K562 (cell line): Measurements from ENCODE around the gene TANGO6. TPM values are rescaled to one million over a fixed set of nuclear protein-coding genes. Genes with fewer than 3 reads are reported as not detected.
A peak's percentile ranks its signal among the peaks of the same experiment; 100 is the strongest.

Experiments
- ATAC-seq: fragments of 200-7000 bp; cut with Tn5 transposase; 3 replicates; pipeline ENCODE4 v1.9.1; 2020; ENCODE audit warnings: moderate library complexity
- BruUV-seq: library from RNA; stranded (reverse); fragments of 400-500 nt; replicated peaks from 2 replicates; lab custom pipeline; 2021; lab: Mats Ljungman, UMichigan
- CTCF ChIA-PET: fragments of 300-600 bp; formaldehyde crosslinking; extraction: SDS; loops from one replicate; lab custom pipeline; 2021; ENCODE audit warnings: low intra/inter-chr PET ratio; lab: Yijun Ruan, JAX
- POLR2A ChIA-PET: fragments of 300-600, 350-650 bp; sonication (Branson Sonifier 250); formaldehyde crosslinking; extraction: SDS; loops from one replicate; lab custom pipeline; 2021; ENCODE audit warnings: antibody characterized with exemption, inconsistent platforms; lab: Yijun Ruan, JAX
- DNase-seq, 4 experiments: peaks; one replicate each; pipeline versions ENCODE4 v3.0.0 to v3.0.0-alpha.2; 2011 to 2018; ENCODE audit warnings: low spot score in 3 of 4, mixed read lengths in 3 of 4; ENCODE audit errors: extremely low read depth in 1 of 4
- FAIRE-seq: peaks from 2 replicates; lab custom pipeline; 2011; peaks lifted over from hg19 to GRCh38; lab: Jason Lieb, UNC
- H2AFZ ChIP-seq: 2 replicates; pipeline ENCODE4 v1.6.0; 2011; ENCODE audit warnings: low read depth, low read length, control low read depth, inconsistent platforms
- H3K27ac ChIP-seq: fragments of 200-600 bp; 3 replicates; pipeline ENCODE4 v1.8.0; 2011; ENCODE audit warnings: low read depth, mild to moderate bottlenecking, control low read depth, inconsistent platforms, low read length, moderate library complexity, mixed read lengths; ENCODE audit errors: extremely low read depth
- H3K27me3 ChIP-seq, 2 experiments: fragments of 300-600 bp in 1 of 2; 2 replicates in 1 of 2; 3 replicates in 1 of 2; pipeline versions ENCODE4 v1.6.0 to v1.8.0; 2011; ENCODE audit warnings: inconsistent platforms in 2 of 2, low read length in 2 of 2, mild to moderate bottlenecking in 1 of 2, mixed read lengths in 1 of 2, moderate library complexity in 1 of 2; ENCODE audit not compliant: control insufficient read depth in 2 of 2, insufficient read depth in 2 of 2
- H3K36me3 ChIP-seq: fragments of 300-600 bp; 3 replicates; pipeline ENCODE4 v1.8.0; 2011; ENCODE audit warnings: mild to moderate bottlenecking, low read length, inconsistent platforms; ENCODE audit not compliant: control insufficient read depth, insufficient read depth
- H3K4me1 ChIP-seq, 2 experiments: fragments of 200-600 bp in 1 of 2; replicated peaks in 1 of 2; 2 replicates in 1 of 2; 3 replicates in 1 of 2; pipeline versions ENCODE4 v1.5.1 to v1.8.0; 2011; ENCODE audit warnings: inconsistent platforms in 2 of 2, low read length in 2 of 2, mild to moderate bottlenecking in 1 of 2, mixed read lengths in 1 of 2, moderate library complexity in 1 of 2; ENCODE audit not compliant: control insufficient read depth in 2 of 2, insufficient read depth in 2 of 2
- H3K4me2 ChIP-seq: 2 replicates; pipeline ENCODE4 v1.6.1; 2011; ENCODE audit warnings: low read length, control low read depth, inconsistent platforms, mixed read lengths; ENCODE audit not compliant: insufficient read depth
- H3K4me3 ChIP-seq: fragments of 200-600 bp; sonication (generic), shearing (Covaris generic); 2 replicates; pipeline ENCODE4 v1.5.1; 2016; ENCODE audit warnings: control low read depth, inconsistent platforms
- H3K79me2 ChIP-seq: fragments of 200-600 bp; 3 replicates; pipeline ENCODE4 v1.8.0; 2011; ENCODE audit warnings: low read length, inconsistent platforms; ENCODE audit not compliant: control insufficient read depth, insufficient read depth
- H3K9ac ChIP-seq, 2 experiments: 2 replicates each; pipeline versions ENCODE4 v1.6.0 to v1.6.1; 2011; ENCODE audit warnings: low read depth in 2 of 2, low read length in 2 of 2, control low read depth in 1 of 2, inconsistent platforms in 1 of 2, mild to moderate bottlenecking in 1 of 2, mixed read lengths in 1 of 2; ENCODE audit not compliant: insufficient read depth in 1 of 2
- H3K9me1 ChIP-seq: one replicate; pipeline ENCODE4 v1.6.0; 2011; ENCODE audit warnings: inconsistent platforms, mild to moderate bottlenecking, low read length, moderate library complexity; ENCODE audit not compliant: control insufficient read depth, insufficient read depth
- H3K9me3 ChIP-seq: replicated peaks from 2 replicates; pipeline ENCODE4 v1.5.1; 2011; ENCODE audit warnings: low read depth, low read length, inconsistent platforms; ENCODE audit not compliant: control insufficient read depth, insufficient read depth
- H4K20me1 ChIP-seq: replicated peaks from 2 replicates; pipeline ENCODE4 v1.6.1; 2011; ENCODE audit warnings: low read length, inconsistent platforms, mixed read lengths; ENCODE audit not compliant: control insufficient read depth, insufficient read depth
- CBFA2T2 ChIP-seq: fragments of 450-650 bp; conservative IDR thresholded peaks from 2 replicates; pipeline ENCODE4 v1.6.1; 2017; ENCODE audit warnings: mild to moderate bottlenecking
- CCAR2 ChIP-seq: fragments of 200-400 bp; formaldehyde crosslinking; IDR thresholded peaks from 2 replicates; pipeline ENCODE4 v1.6.1; 2017; ENCODE audit warnings: mild to moderate bottlenecking, low read depth, low read length
- KLF16 ChIP-seq: IDR thresholded peaks from 2 replicates; pipeline ENCODE4 v1.6.1; 2016; ENCODE audit warnings: antibody characterized with exemption
- LARP7 ChIP-seq: fragments of 450-650 bp; IDR thresholded peaks from 2 replicates; pipeline ENCODE4 v1.6.1; 2016
- MAX ChIP-seq: sonication (generic); formaldehyde crosslinking; IDR thresholded peaks from 2 replicates; pipeline ENCODE4 v1.9.0; 2022; ENCODE audit warnings: mild to moderate bottlenecking, missing genetic modification reagents
- MXI1 ChIP-seq: IDR thresholded peaks from 2 replicates; pipeline ENCODE4 v1.6.1; 2011; ENCODE audit warnings: low read depth, mild to moderate bottlenecking, improper control_type of control experiment, low read length
- RAD51 ChIP-seq: fragments of 450-650 bp; IDR thresholded peaks from 2 replicates; pipeline ENCODE4 v1.7.1; 2016; ENCODE audit warnings: low read depth, mild to moderate bottlenecking, borderline replicate concordance
- TCF3 ChIP-seq: sonication (generic); formaldehyde crosslinking; IDR thresholded peaks from 2 replicates; pipeline ENCODE4 v1.4.0; 2020; ENCODE audit warnings: mild to moderate bottlenecking, missing genetic modification reagents
- TFE3 ChIP-seq: fragments of 450-650 bp; formaldehyde crosslinking; IDR thresholded peaks from 2 replicates; pipeline ENCODE4 v1.4.0; 2020; ENCODE audit warnings: mild to moderate bottlenecking, mixed read lengths
- THRA ChIP-seq: fragments of 450-650 bp; IDR thresholded peaks from 2 replicates; pipeline ENCODE4 v1.6.1; 2017; ENCODE audit warnings: mild to moderate bottlenecking, moderate library complexity
- TOE1 ChIP-seq, 2 experiments: fragments of 450-650 bp in 1 of 2; sonication (generic) in 1 of 2; formaldehyde crosslinking in 1 of 2; IDR thresholded peaks; 2 replicates each; pipeline versions ENCODE4 v1.7.1 to v1.8.0; 2016 to 2022; ENCODE audit warnings: borderline replicate concordance in 2 of 2, mild to moderate bottlenecking in 2 of 2, antibody characterized with exemption in 1 of 2, inconsistent platforms in 1 of 2, low read depth in 1 of 2, missing genetic modification reagents in 1 of 2, moderate library complexity in 1 of 2
- USF2 ChIP-seq: sonication (generic); formaldehyde crosslinking; IDR thresholded peaks from 2 replicates; pipeline ENCODE4 v1.5.0; 2020; ENCODE audit warnings: missing genetic modification reagents
- ZBTB9 ChIP-seq: fragments of 450-650 bp; formaldehyde crosslinking; IDR thresholded peaks from 2 replicates; pipeline ENCODE4 v1.4.0; 2020; ENCODE audit warnings: mild to moderate bottlenecking, moderate library complexity
- ZFP1 ChIP-seq: fragments of 450-650 bp; formaldehyde crosslinking; IDR thresholded peaks from 2 replicates; pipeline ENCODE4 v1.4.0; 2020; ENCODE audit warnings: mild to moderate bottlenecking, mixed read lengths
- ZNF232 ChIP-seq: sonication (generic); formaldehyde crosslinking; IDR thresholded peaks from 2 replicates; pipeline ENCODE4 v1.8.0; 2022; ENCODE audit warnings: mild to moderate bottlenecking, missing genetic modification reagents
- ZNF263 ChIP-seq: sonication (generic); formaldehyde crosslinking; IDR thresholded peaks from 2 replicates; pipeline ENCODE4 v1.8.0; 2022; ENCODE audit warnings: mild to moderate bottlenecking, missing genetic modification reagents, borderline replicate concordance
- ZNF589 ChIP-seq: fragments of 200-800 bp; sonication (Bioruptor generic); IDR thresholded peaks from 2 replicates; pipeline ENCODE4 v1.6.1; 2016; ENCODE audit warnings: low read depth, missing genetic modification characterization, missing compliant biosample characterization
- ZNF785 ChIP-seq: fragments of 250-450 bp; sonication (Bioruptor Pico); IDR thresholded peaks from 2 replicates; pipeline ENCODE4 v1.4.0; 2020; ENCODE audit warnings: mild to moderate bottlenecking
- WGBS: fragments of 100-300 bp; shearing (Covaris generic); methylation state at CpG from one replicate; pipeline ENCODE4 v1.1.6; 2016; ENCODE audit warnings: low coverage, mixed read lengths; ENCODE audit not compliant: insufficient coverage; ENCODE audit errors: missing lambda C conversion rate; 5-methylcytosine and 5-hydroxymethylcytosine counted together
- in situ Hi-C: fragments of 300-500 bp; cut with MboI; formaldehyde crosslinking; loops from 4 replicates; pipeline ENCODE4 v1.15.0; 2018; ENCODE audit warnings: inconsistent platforms, mixed read lengths
- intact Hi-C: fragments of 100-400 bp; cut with micrococcal nuclease; formaldehyde crosslinking; loops from 2 replicates; pipeline ENCODE4 v1.14.2; 2022
- polyA plus RNA-seq, 8 experiments: library from polyadenylated mRNA; depleted of rRNA in 4 of 8; stranded (reverse) in 5 of 8; unstranded in 3 of 8; fragments of >200 nt; fragmentation: Nextera tagmentation in 2 of 8; fragmentation: Illumina TruSeq in 1 of 8; extraction: Ambion mirVana in 2 of 8; extraction: Trizol in 1 of 8; gene quantifications; 2 replicates each; pipeline versions ENCODE4 v1.2.1 to v1.2.3, GENCODE V29; 2011 to 2014; ENCODE audit warnings: inconsistent platforms in 1 of 8, missing spikeins in 1 of 8
- total RNA-seq, 7 experiments: library from RNA; depleted of rRNA in 6 of 7; stranded (reverse); fragments of >200 nt in 6 of 7; fragmentation: Illumina TruSeq in 2 of 7; extraction: Trizol in 2 of 7; gene quantifications; 2 replicates each; pipeline versions ENCODE4 v1.2.1 to v1.2.3, GENCODE V29; 2011 to 2021; ENCODE audit warnings: low replicate concordance in 1 of 7

TANGO6 gene
- total and polyA plus RNA-seq, 9 of the 15 experiments (the other 6 are each of a cell fraction or from before 2014, with no cell fraction given): 1.6 to 15.2 (median 9.6) TPM

GRCh38 chr16:68844211-68844564 is 857 bp downstream of the TANGO6 start:
- Histone ChIP-seq H3K36me3 (no peaks in the 10 kb centered on the region; the same call in 2 of the 3 replicates), H3K79me2 (peaks cover 13% of the 10 kb centered on the region; the same call in 2 of the 3 replicates), H3K9ac (peak overlapping the region; percentile 85 to 100; a peak in 3 of 4 replicates), H4K20me1 (no peaks in the 10 kb centered on the region), H3K4me2 (peak overlapping the region; percentile 93), H3K4me3 (peak overlapping the region; percentile 93), H3K27me3 (no peaks in the 10 kb centered on the region), H3K4me1 (peaks cover 3 to 5% of the 10 kb centered on the region in 2 experiments; a peak in 2 of 5 replicates), H3K27ac (peak overlapping the region; percentile 88), H3K9me1 (no peaks in the 10 kb centered on the region), H3K9me3 (no peaks in the 10 kb centered on the region), H2AFZ (peak overlapping the region; percentile 95)
- CTCF ChIA-PET: no interaction called here
- BruUV-seq: no TSS peak
- ATAC-seq (peak; percentile 17), DNase-seq (no peak), FAIRE-seq (peak; percentile 57)
- POLR2A ChIA-PET: interaction anchor here (0.6 to 1.0 kb wide), 2 partner anchors 15 to 111 kb away, joined by 3 to 4 read pairs; no protein-coding TSS in a partner anchor
- in situ Hi-C loops: no loop called here
- intact Hi-C loops: loop anchor here (10.0 kb wide), 2 partner anchors 141 to 461 kb away; no protein-coding TSS in a partner anchor
- WGBS: 5% methylated on average over 6 of the region's 6 CpGs
- TF ChIP-seq ZNF589 (no peak), ZNF785 (no peak), ZFP1 (CRISPR knock-in tag) (no peak), MAX (CRISPR knock-in tag) (no peak), USF2 (CRISPR knock-in tag) (peak; percentile 78), CBFA2T2 (peak; percentile 63), KLF16 (no peak), TFE3 (CRISPR knock-in tag) (peak; percentile 94), ZNF232 (CRISPR knock-in tag) (no peak), CCAR2 (no peak), LARP7 (no peak), TCF3 (CRISPR knock-in tag) (no peak), TOE1 (IDR thresholded peaks at IDR 0.05; ENCODE audit: borderline replicate concordance) (peak; percentile 93), TOE1 (CRISPR knock-in tag; IDR thresholded peaks at IDR 0.05; ENCODE audit: borderline replicate concordance, low read depth) (no peak), ZBTB9 (CRISPR knock-in tag) (no peak), MXI1 (no peak), ZNF263 (no peak), THRA (no peak), RAD51 (peak; percentile 93)
